ENCODE data around the gene MYO9B. TPM values are rescaled to one million over a fixed set of nuclear protein-coding genes. Genes with fewer than 3 reads are reported as not detected.

Gene MYO9B
- total and polyA plus RNA-seq, 7 donors: 24.6 to 95.0 (median 48.2) TPM

- WGBS, 2 donors: 84 to 88% methylated on average over 16 of the region's 16 CpGs
- DNase-seq: no peak
- no peaks in the 10 kb centered on the region for H3K9me3 ChIP-seq
- H3K4me3 ChIP-seq: no peak overlapping the region
- H3K36me3 ChIP-seq: peaks cover 32 to 81% (median 53%) of the 10 kb centered on the region in 4 donors
- TF ChIP-seq POLR2A (IDR thresholded peaks at IDR 0.05) (no peak), POLR2AphosphoS5 (IDR thresholded peaks at IDR 0.05) (no peak), EP300 (IDR thresholded peaks at IDR 0.05) (no peak), CTCF (IDR thresholded peaks at IDR 0.05) (no peak)
- H3K27me3 ChIP-seq: no peaks in the 10 kb centered on the region
- H3K4me1 ChIP-seq: no peaks in the 10 kb centered on the region
- H3K27ac ChIP-seq: no peak overlapping the region
- intact Hi-C loops (cut with DNase I): no loop called here
These were observed 125.0 kb downstream of the MYO9B start for GRCh38 chr19:17200408-17201079.

GRCh38 chr19:17202249-17202648 is 126.7 kb downstream of the MYO9B start:
- Histone ChIP-seq H3K36me3 (peaks cover 39 to 93% (median 59%) of the 10 kb centered on the region in 4 donors), H3K9me3 (no peaks in the 10 kb centered on the region), H3K27ac (no peak overlapping the region), H3K27me3 (no peaks in the 10 kb centered on the region), H3K4me3 (no peak overlapping the region), H3K4me1 (no peaks in the 10 kb centered on the region)
- WGBS, 2 donors: 77 to 88% methylated on average over 9 of the region's 9 CpGs
- intact Hi-C loops (cut with DNase I): no loop called here
- no peak for TF ChIP-seq CTCF (IDR thresholded peaks at IDR 0.05)
- TF ChIP-seq POLR2AphosphoS5 (IDR thresholded peaks at IDR 0.05): no peak
- no peak for TF ChIP-seq POLR2A (IDR thresholded peaks at IDR 0.05)
- DNase-seq: no peak

- H3K27ac ChIP-seq: no peak overlapping the region
- TF ChIP-seq POLR2A (IDR thresholded peaks at IDR 0.05) (no peak), CTCF (IDR thresholded peaks at IDR 0.05) (no peak), EP300 (IDR thresholded peaks at IDR 0.05) (no peak), POLR2AphosphoS5 (IDR thresholded peaks at IDR 0.05) (no peak)
- DNase-seq: no peak
- H3K4me1 ChIP-seq: no peaks in the 10 kb centered on the region
- no peak overlapping the region for H3K4me3 ChIP-seq
- H3K36me3 ChIP-seq: peaks cover 39 to 92% (median 56%) of the 10 kb centered on the region in 4 donors
- H3K27me3 ChIP-seq: no peaks in the 10 kb centered on the region
- 91 to 93% methylated on average over 17 of the region's 17 CpGs for WGBS, 2 donors
- intact Hi-C loops (cut with DNase I): no loop called here
- H3K9me3 ChIP-seq: no peaks in the 10 kb centered on the region
These were observed 127.1 kb downstream of the MYO9B start for GRCh38 chr19:17202713-17203112.

GRCh38 chr19:17205237-17206140 is 129.9 kb downstream of the MYO9B start:
- H3K27me3 ChIP-seq: no peaks in the 10 kb centered on the region
- 76 to 81% methylated on average over 27 of the region's 27 CpGs for WGBS, 2 donors
- TF ChIP-seq POLR2AphosphoS5 (IDR thresholded peaks at IDR 0.05) (no peak), POLR2A (IDR thresholded peaks at IDR 0.05) (no peak), EP300 (IDR thresholded peaks at IDR 0.05) (no peak), CTCF (IDR thresholded peaks at IDR 0.05) (peak; percentile 46 to 71 (median 60))
- no peaks in the 10 kb centered on the region for H3K9me3 ChIP-seq
- H3K4me3 ChIP-seq: no peak overlapping the region
- H3K27ac ChIP-seq: no peak overlapping the region
- peaks cover 30 to 89% (median 50%) of the 10 kb centered on the region in 4 donors for H3K36me3 ChIP-seq
- H3K4me1 ChIP-seq: no peaks in the 10 kb centered on the region
- intact Hi-C loops (cut with DNase I): loop anchor here (1.0 kb wide), 1 partner anchor 77 kb away; no protein-coding TSS in a partner anchor
- DNase-seq: peak; percentile 78

Measured in sigmoid colon (tissue), 7 donors.